GM21367 (cell line): ENCODE data around the gene SPHK1.

Source experiments
- ATAC-seq: cut with Tn5 transposase; IDR thresholded peaks from one replicate; pipeline ENCODE4 v1.9.1; 2021; ENCODE audit not compliant: unreplicated experiment

Gene SPHK1

DNA sequence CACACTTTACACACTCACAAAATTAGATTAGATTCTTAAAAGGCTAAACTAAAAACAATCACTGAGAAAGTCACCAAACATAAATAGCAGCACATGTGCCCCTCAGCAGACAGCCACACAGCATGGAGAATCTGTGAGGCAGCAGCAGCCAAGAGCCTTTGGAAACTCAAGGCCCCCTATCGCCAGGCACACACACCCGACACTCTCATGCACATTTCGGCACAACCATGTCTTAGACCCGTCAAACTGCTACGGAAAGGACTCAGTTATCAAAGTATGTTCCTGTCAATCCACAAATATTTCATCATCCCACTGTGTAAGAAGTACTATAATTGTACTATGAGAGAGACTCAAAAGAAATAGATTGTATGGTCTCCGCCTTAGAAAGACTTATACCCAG is 47.6 kb downstream of the SPHK1 start:
- ATAC-seq, result no peak

DNA sequence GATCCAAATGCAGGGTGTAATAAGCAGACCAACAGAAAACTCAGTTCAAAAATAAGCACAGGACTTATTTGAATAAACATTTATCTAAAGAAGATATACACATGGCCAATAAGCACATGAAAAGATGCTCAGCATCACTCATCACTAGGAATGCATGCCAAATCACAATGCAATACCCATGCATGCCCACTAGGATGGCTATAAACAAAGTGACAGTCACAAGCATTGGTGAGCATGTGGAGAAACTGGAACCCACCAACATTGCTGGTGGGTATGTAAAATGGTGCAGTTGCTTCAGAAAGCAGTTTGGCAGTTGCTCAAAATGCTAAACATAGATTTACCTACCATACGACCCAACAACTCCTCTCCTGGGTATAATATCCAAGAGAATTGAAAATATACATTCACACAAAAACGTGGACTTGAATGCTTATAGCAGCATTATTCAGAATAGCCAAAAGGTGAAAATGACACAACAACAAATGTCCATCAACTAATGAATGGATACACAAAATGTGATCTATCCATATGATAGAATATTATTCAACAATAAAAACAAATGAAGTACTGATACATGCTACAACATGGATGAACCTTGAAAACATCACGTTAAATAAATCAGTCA is 48.4 kb downstream of the SPHK1 start:
- no peak for ATAC-seq

- no peak for ATAC-seq
Measured at GRCh38 chr17:76433693-76434092, 49.3 kb downstream of the SPHK1 start.

GRCh38 chr17:76434870-76435269 is 50.5 kb downstream of the SPHK1 start:
- no peak for ATAC-seq

DNA sequence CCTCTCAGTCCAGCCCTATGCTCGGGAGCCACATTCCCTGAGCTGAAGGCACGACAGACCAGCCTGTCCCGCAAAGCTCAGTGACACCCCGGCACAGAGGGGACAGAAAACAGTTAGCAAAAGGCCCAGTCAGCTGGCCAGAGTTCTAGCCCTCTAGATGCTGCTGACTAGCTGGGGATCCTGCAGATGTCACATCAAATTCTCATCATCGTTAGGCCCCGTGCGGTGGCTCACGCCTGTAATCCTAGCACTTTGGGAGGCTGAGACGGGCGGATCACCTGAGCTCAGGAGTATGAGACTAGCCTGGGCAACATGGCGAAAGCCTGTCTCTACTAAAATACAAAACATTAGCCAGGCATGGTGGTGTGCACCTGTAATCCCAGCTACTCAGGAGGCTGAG is 51.3 kb downstream of the SPHK1 start:
- no peak for ATAC-seq
